Measurements from ENCODE around the gene HOXA9.

DNA sequence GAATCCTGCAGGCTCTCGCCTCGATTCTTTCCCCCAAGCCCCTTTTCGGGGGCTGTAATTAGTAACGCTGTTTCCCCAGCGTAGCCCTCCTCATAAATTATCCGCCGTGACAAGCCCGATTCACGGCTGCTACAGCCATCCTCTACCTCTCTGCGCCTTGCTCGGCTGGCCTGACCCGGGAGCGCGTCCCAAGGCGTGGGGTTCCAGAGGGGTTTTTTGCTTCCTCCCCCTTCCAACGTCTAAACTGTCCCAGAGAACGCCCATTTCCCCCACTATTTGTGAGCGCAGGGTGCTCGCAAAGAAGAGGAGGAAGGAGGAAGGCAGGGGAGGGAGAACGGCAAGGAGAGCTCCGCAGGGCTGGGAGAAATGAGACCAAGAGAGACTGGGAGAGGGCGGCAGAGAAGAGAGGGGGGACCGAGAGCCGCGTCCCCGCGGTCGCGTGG lies 22.7 kb downstream of the HOXA9 start:
- TF ChIP-seq, protein P1, sequence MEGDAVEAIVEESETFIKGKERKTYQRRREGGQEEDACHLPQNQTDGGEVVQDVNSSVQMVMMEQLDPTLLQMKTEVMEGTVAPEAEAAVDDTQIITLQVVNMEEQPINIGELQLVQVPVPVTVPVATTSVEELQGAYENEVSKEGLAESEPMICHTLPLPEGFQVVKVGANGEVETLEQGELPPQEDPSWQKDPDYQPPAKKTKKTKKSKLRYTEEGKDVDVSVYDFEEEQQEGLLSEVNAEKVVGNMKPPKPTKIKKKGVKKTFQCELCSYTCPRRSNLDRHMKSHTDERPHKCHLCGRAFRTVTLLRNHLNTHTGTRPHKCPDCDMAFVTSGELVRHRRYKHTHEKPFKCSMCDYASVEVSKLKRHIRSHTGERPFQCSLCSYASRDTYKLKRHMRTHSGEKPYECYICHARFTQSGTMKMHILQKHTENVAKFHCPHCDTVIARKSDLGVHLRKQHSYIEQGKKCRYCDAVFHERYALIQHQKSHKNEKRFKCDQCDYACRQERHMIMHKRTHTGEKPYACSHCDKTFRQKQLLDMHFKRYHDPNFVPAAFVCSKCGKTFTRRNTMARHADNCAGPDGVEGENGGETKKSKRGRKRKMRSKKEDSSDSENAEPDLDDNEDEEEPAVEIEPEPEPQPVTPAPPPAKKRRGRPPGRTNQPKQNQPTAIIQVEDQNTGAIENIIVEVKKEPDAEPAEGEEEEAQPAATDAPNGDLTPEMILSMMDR (conservative IDR thresholded peaks at IDR 0.05; ENCODE audit: low read length) = no peak
- TF ChIP-seq EZH2phosphoT487 (IDR thresholded peaks at IDR 0.05; ENCODE audit: borderline replicate concordance, low read depth, low read length) = no peak

Measured in OCI-LY7 (cell line).